ENCODE results near the gene LAMA3.

LAMA3 gene

DNA sequence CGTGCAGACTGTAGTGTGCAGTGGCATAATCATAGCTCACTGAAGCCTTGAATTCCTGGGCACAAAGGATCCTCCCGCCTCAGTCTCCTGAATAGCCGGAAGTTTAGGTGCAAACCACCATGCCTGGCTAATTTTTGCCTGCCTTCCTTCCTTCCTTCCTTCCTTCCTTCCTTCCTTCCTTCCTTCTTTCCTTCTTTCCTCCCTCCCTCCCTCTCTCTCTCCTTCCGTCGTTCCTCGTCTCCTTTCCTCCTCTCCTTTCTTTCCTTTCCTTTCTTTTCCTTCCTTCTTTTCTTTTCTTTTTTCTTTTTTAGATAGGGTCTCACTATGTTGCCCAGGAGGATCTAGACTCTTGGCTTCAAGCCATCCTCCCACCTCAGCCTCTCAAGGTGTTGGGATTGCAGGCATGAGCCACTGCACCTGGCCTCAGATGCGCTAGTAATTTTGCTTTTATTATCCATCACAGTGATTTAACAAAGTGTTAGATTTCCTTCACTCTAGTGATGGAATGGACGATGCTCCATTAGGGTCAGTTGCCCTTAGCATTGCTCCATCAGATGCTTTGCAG is 20.0 kb upstream of the LAMA3 start:
- TF ChIP-seq, protein P1, sequence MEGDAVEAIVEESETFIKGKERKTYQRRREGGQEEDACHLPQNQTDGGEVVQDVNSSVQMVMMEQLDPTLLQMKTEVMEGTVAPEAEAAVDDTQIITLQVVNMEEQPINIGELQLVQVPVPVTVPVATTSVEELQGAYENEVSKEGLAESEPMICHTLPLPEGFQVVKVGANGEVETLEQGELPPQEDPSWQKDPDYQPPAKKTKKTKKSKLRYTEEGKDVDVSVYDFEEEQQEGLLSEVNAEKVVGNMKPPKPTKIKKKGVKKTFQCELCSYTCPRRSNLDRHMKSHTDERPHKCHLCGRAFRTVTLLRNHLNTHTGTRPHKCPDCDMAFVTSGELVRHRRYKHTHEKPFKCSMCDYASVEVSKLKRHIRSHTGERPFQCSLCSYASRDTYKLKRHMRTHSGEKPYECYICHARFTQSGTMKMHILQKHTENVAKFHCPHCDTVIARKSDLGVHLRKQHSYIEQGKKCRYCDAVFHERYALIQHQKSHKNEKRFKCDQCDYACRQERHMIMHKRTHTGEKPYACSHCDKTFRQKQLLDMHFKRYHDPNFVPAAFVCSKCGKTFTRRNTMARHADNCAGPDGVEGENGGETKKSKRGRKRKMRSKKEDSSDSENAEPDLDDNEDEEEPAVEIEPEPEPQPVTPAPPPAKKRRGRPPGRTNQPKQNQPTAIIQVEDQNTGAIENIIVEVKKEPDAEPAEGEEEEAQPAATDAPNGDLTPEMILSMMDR (IDR thresholded peaks at IDR 0.05; ENCODE audit: control insufficient read depth, extremely low read depth, insufficient read depth), result no peak
- DNase-seq (ENCODE audit: low read depth), result no peak
- no peak overlapping the region for H3K4me3 ChIP-seq (ENCODE audit: low read depth, low read length)

DNA sequence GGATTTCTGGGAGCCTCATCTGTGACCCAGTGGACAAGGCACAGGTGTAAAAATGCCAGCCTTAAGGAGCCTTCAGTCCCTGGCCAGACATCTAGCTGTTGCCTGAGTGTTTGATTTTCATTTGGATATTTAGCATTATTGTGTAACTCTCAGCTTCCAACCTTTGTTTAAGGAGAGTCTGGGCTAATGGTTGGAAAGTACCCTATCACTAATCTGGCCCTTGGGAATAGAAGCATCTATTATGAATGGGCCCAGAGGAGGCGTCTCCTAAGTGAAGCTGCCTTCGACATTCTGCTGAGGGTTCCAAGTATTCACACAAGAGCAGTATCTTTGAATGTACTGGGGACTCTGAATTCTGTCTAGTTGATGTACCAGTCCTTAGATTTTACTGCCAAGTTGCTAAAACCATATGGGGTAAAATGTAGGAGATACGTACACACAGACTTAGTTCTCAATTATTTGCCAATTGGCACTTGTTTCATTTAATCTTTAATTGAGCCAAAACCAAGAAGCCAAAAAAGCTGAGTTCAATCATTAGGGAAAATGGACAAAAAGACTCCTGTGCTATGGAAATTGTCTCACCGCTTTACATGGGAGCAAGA is 19.3 kb upstream of the LAMA3 start:
- H3K4me3 ChIP-seq (ENCODE audit: low read depth, low read length), result no peak overlapping the region
- TF ChIP-seq, protein P1 (IDR thresholded peaks at IDR 0.05; ENCODE audit: control insufficient read depth, extremely low read depth, insufficient read depth), result no peak
- no peak for DNase-seq (ENCODE audit: low read depth)

DNA sequence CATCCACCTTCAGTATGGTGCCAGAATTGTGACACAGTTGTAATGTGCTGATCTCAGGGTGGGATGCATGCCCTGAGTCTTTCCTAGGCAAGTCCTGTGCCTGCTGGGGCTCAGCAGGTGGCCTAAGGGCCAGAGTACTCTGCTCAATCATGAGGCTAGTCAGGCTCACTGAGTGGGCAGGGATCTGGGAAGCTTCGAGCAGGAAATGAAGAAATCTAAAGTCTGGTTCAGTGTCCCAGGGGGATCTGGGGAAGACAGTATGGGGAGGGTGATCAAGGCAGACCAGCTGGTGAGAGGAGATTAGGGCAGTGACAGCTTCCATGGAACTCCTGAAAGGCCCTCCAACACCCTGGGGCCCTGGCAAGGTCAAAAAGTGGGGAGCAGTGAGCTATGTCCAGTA is 17.7 kb upstream of the LAMA3 start:
- H3K4me3 ChIP-seq (ENCODE audit: low read depth, low read length), result no peak overlapping the region
- DNase-seq (ENCODE audit: low read depth), result no peak

DNA sequence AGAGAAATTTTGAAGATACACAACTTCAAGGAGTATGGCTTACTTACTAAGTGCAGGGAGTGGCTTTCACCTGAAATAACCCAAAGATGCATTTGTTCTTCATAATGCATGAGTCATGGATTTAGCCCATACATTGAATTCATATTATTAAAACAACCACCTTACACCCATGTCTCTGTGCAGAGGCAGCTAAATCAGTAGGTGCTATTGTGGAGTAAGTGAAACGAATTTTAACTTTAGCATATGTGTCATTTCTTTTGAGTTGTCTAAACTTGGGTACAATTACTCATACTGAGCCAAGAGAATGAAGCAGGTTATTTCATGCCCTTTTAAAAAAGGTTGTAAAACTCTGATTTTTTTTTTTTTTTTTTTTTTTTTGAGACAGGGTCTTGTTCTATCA is 15.5 kb upstream of the LAMA3 start:
- DNase-seq (ENCODE audit: low read depth), result no peak
- no peak overlapping the region for H3K4me3 ChIP-seq (ENCODE audit: low read depth, low read length)
- TF ChIP-seq, protein P1 (IDR thresholded peaks at IDR 0.05; ENCODE audit: control insufficient read depth, extremely low read depth, insufficient read depth), result no peak

More for the DNA sequence above, 17.7 kb upstream of the LAMA3 start:
- TF ChIP-seq, protein P1 (IDR thresholded peaks at IDR 0.05; ENCODE audit: control insufficient read depth, extremely low read depth, insufficient read depth), result no peak

- no peak for DNase-seq (ENCODE audit: low read depth)
- TF ChIP-seq, protein P1 (IDR thresholded peaks at IDR 0.05; ENCODE audit: control insufficient read depth, extremely low read depth, insufficient read depth), result no peak
- H3K4me3 ChIP-seq (ENCODE audit: low read depth, low read length), result no peak overlapping the region
Observed at GRCh38 chr18:23675236-23675635, 14.0 kb upstream of the LAMA3 start.

- no peak overlapping the region for H3K4me3 ChIP-seq (ENCODE audit: low read depth, low read length)
- no peak for DNase-seq (ENCODE audit: low read depth)
- TF ChIP-seq, protein P1 (IDR thresholded peaks at IDR 0.05; ENCODE audit: control insufficient read depth, extremely low read depth, insufficient read depth), result no peak
Observed at GRCh38 chr18:23675896-23676295, 13.4 kb upstream of the LAMA3 start.

DNA sequence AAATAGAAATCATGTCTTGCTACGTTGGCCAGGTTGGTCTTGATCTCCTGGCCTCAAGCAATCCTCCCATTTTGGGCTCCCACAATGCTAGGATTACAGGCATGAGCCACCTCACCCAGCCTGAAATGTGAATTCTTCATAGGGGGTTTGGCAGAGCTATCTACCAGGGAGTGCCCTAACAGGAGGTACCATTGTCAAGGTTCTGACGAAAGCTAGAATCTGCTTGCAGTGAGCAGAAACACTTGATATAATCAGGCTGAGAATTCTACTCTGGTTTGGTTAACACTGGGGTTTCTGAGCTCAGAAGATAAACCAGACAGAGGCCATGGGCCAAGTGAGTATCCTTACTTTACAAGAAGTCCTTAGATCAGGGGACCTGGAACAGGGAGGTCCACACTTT is 7.2 kb upstream of the LAMA3 start:
- TF ChIP-seq, protein P1 (IDR thresholded peaks at IDR 0.05; ENCODE audit: control insufficient read depth, extremely low read depth, insufficient read depth), result no peak
- no peak for DNase-seq (ENCODE audit: low read depth)
- H3K4me3 ChIP-seq (ENCODE audit: low read depth, low read length), result no peak overlapping the region
